ENCODE results near the gene SMIM31.

The SMIM31 gene

DNA sequence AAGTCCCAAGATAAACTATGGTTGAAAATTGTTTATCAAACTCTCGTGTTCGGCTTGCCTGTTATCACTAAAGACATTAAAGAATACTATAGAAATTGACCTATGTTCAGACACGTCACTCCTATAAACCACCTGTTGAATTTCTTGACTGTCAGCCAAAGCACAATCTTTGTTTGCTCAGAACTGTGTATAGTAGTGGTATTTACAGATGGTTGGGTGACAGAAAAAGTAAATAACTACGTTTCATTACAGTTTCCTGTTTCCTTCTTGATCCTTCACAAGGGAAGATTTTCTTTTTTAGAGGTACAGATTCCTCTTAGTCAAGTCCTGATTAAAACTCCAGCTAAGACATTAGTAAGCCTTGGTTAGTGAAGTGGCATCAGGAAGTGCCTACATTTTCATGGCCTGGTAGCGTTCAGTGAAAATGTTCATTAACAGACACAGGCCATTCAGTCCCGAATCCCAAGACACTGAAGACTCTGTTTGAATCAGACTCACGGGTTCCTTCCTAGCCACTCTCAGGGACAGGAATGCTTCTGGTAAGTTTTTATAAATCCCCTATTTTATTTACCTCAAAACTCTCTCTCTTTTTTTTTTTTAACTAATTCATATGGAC lies at the start of gene SMIM31:
SMIM31 (plus strand) TSS at position 259 of the 616 bp plus-strand sequence. CDS start 16,313 bp downstream, outside the sequence.
- no peak for DNase-seq

DNA sequence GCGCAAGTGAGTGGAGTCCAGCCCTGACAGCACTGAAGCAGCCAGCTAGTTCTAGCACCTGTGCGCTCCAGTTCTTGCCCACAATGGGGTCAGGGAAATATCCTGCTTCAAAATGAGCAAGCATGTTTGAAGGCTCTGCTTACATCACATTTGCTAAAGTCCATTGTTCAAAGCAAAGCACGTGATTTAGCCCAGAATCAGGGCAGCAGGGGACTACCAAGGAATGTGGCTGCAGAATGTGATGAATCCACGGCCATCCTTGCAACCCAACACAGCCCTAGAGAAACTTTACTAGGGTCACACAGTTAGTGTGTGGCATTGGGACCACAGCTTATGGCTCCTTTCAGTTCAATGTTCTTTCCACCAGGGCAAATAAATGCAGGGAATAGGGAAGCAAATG lies 47.3 kb upstream of the SMIM31 start:
- no peak for DNase-seq

GRCh38 chr4:164716901-164717300 lies 37.0 kb upstream of the SMIM31 start:
- no peak for DNase-seq

DNA sequence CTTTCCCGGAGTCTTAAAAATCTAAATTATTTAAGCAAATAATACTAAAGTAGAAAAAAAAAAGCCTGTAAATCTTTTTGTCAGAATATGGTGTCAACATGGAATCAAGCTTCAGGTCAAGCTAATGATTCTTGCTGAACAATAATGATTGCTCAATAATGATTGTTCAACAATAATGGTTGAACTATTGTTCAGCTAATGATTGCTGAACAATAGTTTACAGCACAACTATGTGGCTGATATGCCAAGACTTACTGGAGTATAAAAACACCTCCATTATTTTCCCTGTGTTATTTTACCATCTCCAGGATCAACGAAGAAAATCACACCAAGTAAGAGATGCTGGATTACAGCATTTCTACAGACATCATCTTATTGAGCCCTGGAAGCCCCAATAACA lies 35.1 kb upstream of the SMIM31 start:
- DNase-seq: no peak

DNA sequence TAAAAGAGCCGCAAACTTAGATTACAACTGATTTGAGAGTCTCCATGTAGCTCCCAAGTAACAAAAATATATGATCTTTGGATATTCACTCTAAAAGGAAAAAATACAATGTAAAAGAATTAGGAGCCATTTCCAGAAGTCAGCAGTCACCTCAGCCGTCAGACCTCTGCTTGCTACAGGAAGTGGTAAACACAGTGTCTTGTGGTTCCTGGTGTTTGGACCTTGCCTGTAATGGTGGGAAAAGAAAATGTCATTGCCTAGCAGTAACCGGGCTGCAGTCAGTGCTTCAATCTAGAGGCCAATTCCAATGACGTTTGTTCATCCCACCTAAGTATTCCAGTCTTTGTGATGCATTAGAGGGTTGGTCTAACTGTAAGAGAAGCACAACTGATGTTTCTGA lies 28.9 kb upstream of the SMIM31 start:
- no peak for DNase-seq

GRCh38 chr4:164730705-164731393 lies 23.1 kb upstream of the SMIM31 start:
- no peak for DNase-seq

DNA sequence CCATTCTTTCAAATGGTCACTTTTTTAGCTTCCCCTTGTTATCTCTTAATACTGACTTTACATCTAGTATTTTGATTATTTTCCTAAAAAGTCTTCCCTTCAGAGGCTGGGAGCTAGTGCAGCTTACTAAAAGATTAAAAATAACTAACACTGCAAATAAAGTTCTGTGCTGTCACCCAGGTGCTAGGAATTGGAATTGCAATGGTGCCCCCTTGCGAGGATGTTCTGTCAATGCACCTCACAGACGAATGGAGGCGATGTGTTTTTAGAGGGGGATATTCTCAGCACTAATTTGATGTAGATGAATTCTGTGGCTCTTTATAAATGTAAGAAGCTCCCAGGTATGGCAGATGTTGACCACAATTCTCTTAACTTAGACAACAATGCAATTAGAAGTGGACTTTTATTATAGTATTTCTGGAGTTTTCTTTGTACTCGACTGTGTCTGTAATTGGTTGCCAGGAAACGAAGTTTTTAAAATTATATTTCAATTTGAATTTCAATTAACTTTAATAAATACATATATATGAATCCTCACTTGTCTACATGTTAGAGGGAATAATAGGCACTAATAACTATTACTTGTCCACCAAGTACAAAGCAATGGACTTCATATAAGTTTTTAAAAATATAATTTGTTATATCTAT lies 22.0 kb upstream of the SMIM31 start:
- DNase-seq: peak; percentile 1 to 50 (median 17)

GRCh38 chr4:164734484-164734883 lies 19.4 kb upstream of the SMIM31 start:
- DNase-seq: no peak

DNA sequence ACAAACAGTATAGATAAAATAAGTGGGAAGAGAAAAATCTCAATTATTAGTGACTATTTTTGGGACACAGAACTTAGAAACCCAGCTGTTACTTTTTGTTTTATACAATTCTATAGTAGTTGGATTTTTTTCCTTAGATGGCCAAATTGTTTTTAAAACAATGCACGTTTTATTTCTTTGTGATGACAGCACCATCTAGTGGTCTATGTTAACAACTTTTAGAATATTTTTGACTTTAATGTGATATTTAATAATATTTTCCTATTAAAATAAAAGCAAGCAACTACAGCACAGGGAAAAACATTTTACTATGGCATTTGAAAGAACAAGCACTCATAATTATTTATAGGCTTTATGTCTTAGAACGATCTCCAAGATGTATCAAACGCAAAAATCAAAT lies 5.6 kb upstream of the SMIM31 start:
- peak in 1 of 6 experiments; percentile 1 for DNase-seq

GRCh38 chr4:164755432-164755831 lies 1.5 kb downstream of the SMIM31 start:
- no peak for DNase-seq

DNA sequence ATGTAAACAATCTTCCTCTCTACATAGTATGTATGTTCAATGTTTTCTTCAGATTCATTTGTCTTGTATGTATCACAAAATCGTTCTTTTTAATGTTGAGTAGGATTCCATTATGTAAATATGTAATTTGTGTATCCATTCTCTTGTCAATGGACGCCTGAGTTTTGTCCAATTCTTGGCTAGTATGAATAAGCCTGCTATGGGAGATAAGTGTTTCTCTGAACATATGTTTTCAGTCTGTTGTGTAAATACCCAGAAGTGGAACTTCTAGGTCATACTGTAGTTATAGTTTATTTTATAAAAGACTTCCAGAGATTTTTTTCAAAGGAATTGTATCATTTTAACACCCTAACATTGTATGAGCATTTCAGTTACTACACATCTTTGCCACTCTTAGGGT lies 2.8 kb downstream of the SMIM31 start:
- DNase-seq: no peak

GRCh38 chr4:164761241-164761640 lies 7.3 kb downstream of the SMIM31 start:
- DNase-seq: no peak

GRCh38 chr4:164761746-164762275 lies 7.9 kb downstream of the SMIM31 start:
- DNase-seq: no peak

- DNase-seq: no peak
Observed at GRCh38 chr4:164765096-164765495, 11.2 kb downstream of the SMIM31 start.

- DNase-seq: no peak
Observed at GRCh38 chr4:164765833-164766232, 11.9 kb downstream of the SMIM31 start.

DNA sequence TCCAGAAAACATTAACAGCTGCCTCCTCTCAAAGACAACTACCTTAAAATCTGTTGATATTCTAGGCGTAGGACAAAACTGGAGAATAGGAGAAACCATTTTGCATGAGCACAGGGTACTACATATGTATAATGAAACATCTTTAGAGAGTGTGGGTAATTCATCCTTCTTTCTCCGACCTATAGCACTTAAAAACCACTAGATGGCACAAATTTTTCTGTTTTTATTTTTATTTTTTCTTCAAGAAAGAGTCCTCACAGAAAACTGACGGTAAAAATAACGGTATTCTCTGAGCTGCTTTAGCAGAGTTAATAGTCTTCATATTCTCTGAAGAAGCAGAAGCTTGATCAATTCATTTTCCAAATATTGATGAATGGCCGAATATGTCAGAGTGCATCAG lies 14.6 kb downstream of the SMIM31 start:
- DNase-seq: no peak

GRCh38 chr4:164770010-164770724 lies 16.2 kb downstream of the SMIM31 start:
- DNase-seq: no peak

GRCh38 chr4:164771088-164771487 lies 17.2 kb downstream of the SMIM31 start:
- DNase-seq: no peak

GRCh38 chr4:164772076-164772475 lies 18.1 kb downstream of the SMIM31 start:
- no peak for DNase-seq

DNA sequence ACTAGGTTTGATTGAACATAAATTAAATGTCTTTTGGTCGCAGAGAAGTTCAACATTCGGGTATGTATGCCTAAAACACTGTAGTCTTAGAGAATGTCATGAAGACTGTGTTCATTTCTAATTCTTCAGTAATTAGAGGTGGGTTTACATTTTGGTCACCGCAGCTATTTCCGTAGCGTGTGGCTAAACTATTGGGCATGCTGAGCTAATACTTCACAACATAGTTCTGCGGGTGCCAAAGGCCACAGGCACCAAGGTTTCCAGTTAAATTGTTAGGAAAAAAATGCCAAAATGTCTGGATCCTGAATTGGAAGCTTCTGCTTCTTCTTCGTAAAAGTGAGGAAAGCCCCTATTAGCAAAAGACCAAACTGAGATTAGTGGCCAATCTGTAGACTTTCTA lies 25.1 kb downstream of the SMIM31 start:
- DNase-seq: no peak

DNA sequence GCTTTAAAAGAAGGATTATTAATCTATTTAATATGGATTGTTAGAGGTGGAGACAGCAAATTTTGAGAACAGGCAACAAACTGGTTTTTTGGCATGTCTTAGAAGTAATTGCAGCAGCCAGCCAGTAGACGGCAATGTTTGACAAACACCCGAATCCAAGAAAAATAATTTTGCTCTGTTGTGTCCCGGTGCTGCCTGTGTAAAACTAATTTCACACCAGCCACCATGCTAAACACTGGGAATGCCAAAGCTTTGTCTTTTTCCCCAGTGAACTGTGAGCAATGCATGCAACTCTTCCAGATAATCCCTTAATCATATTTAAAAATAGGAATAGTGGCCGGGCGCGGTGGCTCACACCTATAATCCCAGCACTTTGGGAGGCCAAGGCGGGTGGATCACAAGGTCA lies 25.9 kb downstream of the SMIM31 start:
- peak in 2 of 6 experiments; percentile 2 to 7 for DNase-seq

GRCh38 chr4:164780839-164781238 lies 26.9 kb downstream of the SMIM31 start:
- no peak for DNase-seq

DNA sequence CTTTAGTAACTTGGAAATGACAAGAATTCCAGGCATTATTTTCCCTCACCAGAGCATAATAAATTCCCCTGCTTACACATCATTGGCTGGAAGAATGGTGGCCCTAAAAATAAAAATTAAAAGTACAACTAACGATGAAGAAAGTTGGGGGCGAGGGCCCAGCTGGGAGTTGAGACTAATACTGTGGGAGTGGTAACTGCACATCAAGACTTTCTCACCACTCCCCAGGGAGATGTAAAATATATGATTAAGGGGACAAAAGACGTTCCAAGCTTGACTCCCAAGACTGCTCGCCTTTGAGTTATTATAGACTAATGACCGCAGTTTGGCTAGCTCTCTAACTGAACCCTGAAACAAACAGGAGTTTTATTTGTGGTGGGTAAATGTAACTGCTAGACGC lies 30.0 kb downstream of the SMIM31 start:
- no peak for DNase-seq
